ENCODE results near the gene METTL22. TPM values are rescaled to one million over a fixed set of nuclear protein-coding genes. Genes with fewer than 3 reads are reported as not detected.

Gene METTL22
- total RNA-seq, 1 experiment from 2014 or later, result 10.1 TPM

DNA sequence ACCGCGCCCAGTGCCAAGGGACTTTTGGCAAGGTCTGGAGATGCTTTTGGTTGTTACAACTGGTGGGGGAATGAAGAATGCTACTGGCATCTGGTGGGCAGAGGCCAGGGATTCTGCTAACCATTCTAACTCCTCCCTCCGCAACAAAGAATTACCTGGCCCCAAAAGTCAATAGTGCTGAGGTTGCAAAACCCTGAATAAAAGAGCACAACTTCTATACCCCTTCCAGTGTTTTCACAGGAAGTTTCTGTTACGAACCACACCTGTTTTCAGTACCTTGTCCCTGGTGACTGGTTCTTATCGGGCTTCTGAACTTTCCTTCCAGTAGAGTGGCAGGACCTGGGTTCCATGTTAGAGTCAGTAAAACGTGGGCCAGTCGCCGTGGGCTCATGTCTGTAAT is 70.2 kb downstream of the METTL22 start:
- DNase-seq (ENCODE audit: low read depth), result no peak

DNA sequence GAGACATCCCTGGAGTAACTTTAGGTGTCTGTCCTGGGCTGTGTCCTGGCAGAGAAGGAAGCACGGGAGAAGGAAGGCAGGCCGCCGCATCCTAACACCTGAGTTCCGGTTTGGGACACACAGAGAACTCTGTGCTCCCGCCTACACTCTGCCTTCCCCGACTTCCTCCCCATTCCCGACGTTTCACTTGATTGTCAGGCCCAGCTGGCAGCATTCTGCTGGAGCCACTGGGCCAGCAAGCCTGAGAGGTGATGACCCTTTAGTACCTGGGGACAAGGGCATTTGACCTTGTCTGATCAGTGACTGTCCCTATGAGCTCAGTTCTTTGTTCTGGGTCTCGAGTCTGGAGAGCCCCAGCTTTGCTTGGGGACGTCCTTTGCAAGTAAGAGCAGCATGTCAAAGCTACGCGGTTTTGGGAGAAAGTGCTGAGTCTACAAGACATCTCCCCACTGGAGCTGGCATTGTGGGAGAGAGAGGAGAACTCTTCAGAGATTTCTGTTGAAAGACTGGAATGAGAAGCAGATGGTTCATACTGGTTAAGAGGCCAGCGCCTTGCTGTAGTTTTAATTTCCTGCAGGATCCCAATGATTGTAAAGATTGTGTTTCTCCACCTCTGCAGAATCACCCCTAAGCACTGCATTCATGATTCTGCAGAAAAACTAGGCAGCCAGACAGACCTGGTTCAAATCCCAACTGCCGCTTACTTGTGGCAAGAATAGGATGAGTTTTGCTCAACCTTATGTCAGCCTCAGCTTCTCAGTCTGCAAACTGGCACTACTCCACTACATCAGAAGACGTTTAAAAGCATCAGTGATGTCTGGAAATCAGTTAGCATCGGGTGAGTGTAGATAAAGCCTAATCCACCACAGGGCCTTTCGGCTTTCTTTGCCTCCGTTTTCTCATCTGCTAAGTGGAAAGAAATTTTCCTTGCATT is 73.6 kb downstream of the METTL22 start:
- DNase-seq (ENCODE audit: low read depth), result no peak

DNA sequence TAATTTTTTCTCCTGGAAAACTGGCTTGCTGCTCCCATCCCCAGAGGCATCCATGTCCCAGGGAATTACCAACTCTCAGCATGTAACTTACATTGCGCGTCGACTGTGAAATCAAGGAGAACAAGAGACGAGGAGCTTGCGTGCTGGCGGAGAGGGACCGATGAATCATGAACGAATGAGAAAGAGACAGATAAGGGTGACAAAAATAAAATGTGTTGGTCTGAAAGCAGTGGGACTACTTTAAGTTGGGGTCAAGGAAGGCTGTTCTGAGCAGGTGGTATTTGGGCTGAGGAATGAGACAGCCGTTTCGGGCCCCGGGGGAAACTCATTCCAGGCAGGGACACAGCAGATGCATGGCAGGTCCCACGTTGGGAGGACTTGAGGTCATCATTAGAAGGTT is 75.4 kb downstream of the METTL22 start:
- DNase-seq (ENCODE audit: low read depth), result no peak

GRCh38 chr16:8697965-8698364 is 76.5 kb downstream of the METTL22 start:
- no peak for DNase-seq (ENCODE audit: low read depth)

Other genes starting within 250 kb of the METTL22 start
- not detected in 2 replicates for gene TMEM114, start 31.2 kb upstream of the METTL22 start, total RNA-seq (2014; rRNA removed; shearing (Covaris generic))
- 2.2 and 3.9 TPM in 2 replicates for gene ABAT, start 52.9 kb downstream of the METTL22 start, total RNA-seq (2014; rRNA removed; shearing (Covaris generic))
- 6.7 and 9.1 TPM in 2 replicates for gene TMEM186, start 175.9 kb downstream of the METTL22 start, total RNA-seq (2014; rRNA removed; shearing (Covaris generic))
- 40.7 and 41.4 TPM in 2 replicates for gene PMM2, start 176.1 kb downstream of the METTL22 start, total RNA-seq (2014; rRNA removed; shearing (Covaris generic))
- gene CARHSP1, start 247.3 kb downstream of the METTL22 start, total RNA-seq (2014; rRNA removed; shearing (Covaris generic)), result 55.9 and 58.5 TPM in 2 replicates